Mucosa of rectum (tissue), 2 donors: ENCODE results near the gene GRM3.

ENCODE experiments used
- H3K27ac ChIP-seq, 2 donors: one replicate each; pipeline ENCODE4 v1.7.0; 2013; ENCODE audit warnings: inconsistent platforms in 2 of 2, low read depth in 2 of 2, low read length in 2 of 2
- H3K27me3 ChIP-seq, 2 donors: one replicate each; pipeline ENCODE4 v1.7.0; 2013; ENCODE audit warnings: low read length in 2 of 2; ENCODE audit not compliant: control insufficient read depth in 2 of 2, insufficient read depth in 2 of 2
- H3K36me3 ChIP-seq, 2 donors: one replicate each; pipeline ENCODE4 v1.7.0; 2013; ENCODE audit warnings: low read length in 2 of 2; ENCODE audit not compliant: control insufficient read depth in 2 of 2, insufficient read depth in 2 of 2
- H3K4me1 ChIP-seq, 2 donors: one replicate each; pipeline ENCODE4 v1.7.0; 2013; ENCODE audit warnings: low read length in 2 of 2, mild to moderate bottlenecking in 1 of 2; ENCODE audit not compliant: control insufficient read depth in 2 of 2, insufficient read depth in 2 of 2
- H3K4me3 ChIP-seq, 2 donors: one replicate each; pipeline ENCODE4 v1.7.0; 2013; ENCODE audit warnings: low read length in 2 of 2
- H3K9ac ChIP-seq, 2 donors: one replicate each; pipeline ENCODE4 v1.7.0; 2013; ENCODE audit warnings: low read length in 2 of 2, low read depth in 1 of 2, mild to moderate bottlenecking in 1 of 2
- H3K9me3 ChIP-seq, 2 donors: one replicate each; pipeline ENCODE4 v1.7.0; 2013; ENCODE audit warnings: low read length in 2 of 2; ENCODE audit not compliant: control insufficient read depth in 2 of 2
- donor health status: healthy.
- donor health status: Normal muscosa, but diverticular disease.

GRM3 gene

DNA sequence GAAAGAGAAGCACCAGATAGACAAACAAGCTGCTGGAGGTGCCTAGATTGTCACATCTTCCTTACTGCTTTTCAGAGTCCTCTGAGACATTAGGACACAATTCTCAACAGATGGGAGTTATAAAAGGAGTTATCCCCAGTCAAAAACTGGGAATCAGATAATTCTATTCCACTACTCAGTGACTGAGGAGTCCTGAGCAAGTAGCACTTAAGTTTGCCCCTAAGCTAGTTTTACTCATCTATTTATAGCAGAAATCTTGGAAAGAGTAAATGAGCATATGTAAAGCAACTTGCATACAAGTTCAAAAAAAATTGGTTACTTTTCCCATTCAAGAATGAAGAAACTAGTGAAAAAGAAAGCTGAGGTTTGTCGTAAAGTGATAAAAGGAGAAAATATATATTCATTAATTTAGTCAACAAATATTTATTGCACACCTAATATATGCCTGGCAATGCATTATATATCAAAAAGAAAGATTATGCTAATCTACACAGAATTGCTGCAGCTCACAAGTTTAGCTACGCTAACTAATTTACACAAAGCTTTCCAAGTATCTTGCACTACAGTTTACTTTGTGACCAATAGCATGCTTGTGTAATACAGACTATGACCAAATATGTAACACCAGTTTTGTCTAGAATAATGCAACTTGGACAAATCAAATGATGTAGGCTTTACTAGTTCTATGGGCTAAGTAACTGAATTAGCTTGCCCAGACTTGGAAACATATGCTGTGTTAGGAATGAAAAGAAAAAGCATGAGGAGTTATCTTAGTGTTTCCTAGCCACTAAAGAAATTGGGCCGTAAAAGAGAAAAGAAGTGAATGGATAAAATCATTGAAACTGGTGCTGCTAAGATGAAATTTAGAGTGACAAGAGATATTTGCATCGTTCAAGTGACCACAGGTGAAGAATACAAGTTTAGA is 106.3 kb downstream of the GRM3 start:
- Histone ChIP-seq H3K9ac (no peak overlapping the region), H3K9me3 (no peaks in the 10 kb centered on the region), H3K27me3 (no peaks in the 10 kb centered on the region), H3K36me3 (no peaks in the 10 kb centered on the region), H3K4me3 (no peak overlapping the region), H3K4me1 (no peaks in the 10 kb centered on the region), H3K27ac (no peak overlapping the region)

DNA sequence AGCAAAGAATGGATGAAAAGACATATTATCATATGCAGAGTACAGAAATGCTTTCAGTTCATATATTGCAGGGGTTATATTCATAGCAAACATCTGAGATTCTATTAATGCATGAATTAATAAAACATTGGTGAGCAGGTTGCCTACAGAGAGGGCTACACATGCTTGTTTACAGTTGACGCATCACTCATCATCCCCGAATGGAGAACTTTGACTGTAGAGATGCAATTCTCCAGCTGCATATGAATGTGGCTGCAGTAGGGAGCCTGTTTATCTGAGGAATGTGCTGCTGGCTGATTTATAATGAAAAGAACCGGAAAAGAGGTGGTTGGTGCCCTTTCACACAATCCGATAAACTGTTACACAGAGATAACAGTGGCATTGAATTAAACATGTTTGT is 116.5 kb downstream of the GRM3 start:
- Histone ChIP-seq H3K4me1 (no peaks in the 10 kb centered on the region), H3K27me3 (no peaks in the 10 kb centered on the region), H3K9ac (no peak overlapping the region), H3K27ac (no peak overlapping the region), H3K4me3 (no peak overlapping the region), H3K36me3 (no peaks in the 10 kb centered on the region), H3K9me3 (no peaks in the 10 kb centered on the region)

DNA sequence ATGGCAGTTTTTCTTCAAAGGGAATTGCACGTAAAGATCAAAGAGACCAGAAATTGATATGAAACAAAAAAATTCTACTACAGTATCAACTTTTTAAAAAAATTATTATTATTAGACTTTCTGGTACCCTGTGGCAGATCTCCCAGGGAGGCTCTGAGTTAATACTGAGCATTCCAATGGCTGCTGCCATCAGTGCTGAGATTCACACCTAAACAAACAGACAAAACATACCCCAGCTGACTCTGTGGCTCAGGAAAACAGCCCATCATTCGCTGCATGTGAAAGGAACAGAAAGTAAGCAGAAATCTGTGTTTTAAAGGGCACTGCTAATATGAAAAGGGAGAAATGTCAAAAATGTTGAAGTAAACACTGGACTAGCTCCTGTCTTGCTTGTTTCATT is 118.4 kb downstream of the GRM3 start:
- Histone ChIP-seq H3K4me3 (no peak overlapping the region), H3K27me3 (no peaks in the 10 kb centered on the region), H3K9me3 (no peaks in the 10 kb centered on the region), H3K36me3 (no peaks in the 10 kb centered on the region), H3K9ac (no peak overlapping the region), H3K27ac (no peak overlapping the region), H3K4me1 (no peaks in the 10 kb centered on the region)

DNA sequence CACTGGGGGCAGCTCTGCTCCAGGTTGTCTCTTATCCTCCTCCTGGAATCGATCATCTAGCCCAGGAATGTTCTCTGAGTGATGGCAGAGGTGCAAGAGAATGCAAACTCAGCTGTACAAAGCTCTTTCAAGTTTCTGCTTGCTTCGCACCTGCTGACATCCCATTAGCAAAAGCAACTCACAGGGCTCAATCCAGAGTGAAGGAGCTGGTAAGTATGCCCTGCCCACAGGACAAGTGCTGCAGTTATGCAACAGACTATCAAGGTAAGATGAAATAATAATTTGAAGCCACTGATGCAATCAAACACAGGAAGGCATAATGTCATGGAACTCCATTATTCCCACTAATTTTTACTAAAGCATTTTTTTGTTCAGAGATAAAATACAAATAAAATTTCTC is 122.2 kb downstream of the GRM3 start:
- no peaks in the 10 kb centered on the region for H3K4me1 ChIP-seq
- H3K9me3 ChIP-seq = no peaks in the 10 kb centered on the region
- no peaks in the 10 kb centered on the region for H3K27me3 ChIP-seq
- H3K27ac ChIP-seq = no peak overlapping the region
- no peak overlapping the region for H3K9ac ChIP-seq
- H3K4me3 ChIP-seq = no peak overlapping the region
- H3K36me3 ChIP-seq = no peaks in the 10 kb centered on the region

DNA sequence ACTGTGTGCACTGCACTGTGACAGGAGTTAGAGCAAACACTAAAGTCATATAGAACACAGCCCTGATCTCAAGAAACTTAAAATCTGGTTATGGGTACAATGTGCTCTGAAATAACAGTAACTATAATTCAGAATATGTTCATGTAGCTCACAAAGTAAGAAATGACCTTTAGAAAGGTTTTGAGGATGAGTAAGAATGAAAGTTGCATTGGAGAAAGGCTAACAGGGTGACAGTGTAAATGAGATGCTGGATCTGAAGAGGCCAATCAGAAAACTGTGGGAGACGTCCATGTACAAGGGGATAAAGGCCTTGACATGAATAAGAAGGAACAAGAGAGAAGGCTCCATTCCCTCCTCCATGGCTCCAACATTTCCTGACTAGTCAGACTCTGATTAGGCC is 124.7 kb downstream of the GRM3 start:
- no peak overlapping the region for H3K9ac ChIP-seq
- no peaks in the 10 kb centered on the region for H3K27me3 ChIP-seq
- H3K27ac ChIP-seq = no peak overlapping the region
- H3K9me3 ChIP-seq = no peaks in the 10 kb centered on the region
- no peak overlapping the region for H3K4me3 ChIP-seq
- H3K36me3 ChIP-seq = no peaks in the 10 kb centered on the region
- no peaks in the 10 kb centered on the region for H3K4me1 ChIP-seq

DNA sequence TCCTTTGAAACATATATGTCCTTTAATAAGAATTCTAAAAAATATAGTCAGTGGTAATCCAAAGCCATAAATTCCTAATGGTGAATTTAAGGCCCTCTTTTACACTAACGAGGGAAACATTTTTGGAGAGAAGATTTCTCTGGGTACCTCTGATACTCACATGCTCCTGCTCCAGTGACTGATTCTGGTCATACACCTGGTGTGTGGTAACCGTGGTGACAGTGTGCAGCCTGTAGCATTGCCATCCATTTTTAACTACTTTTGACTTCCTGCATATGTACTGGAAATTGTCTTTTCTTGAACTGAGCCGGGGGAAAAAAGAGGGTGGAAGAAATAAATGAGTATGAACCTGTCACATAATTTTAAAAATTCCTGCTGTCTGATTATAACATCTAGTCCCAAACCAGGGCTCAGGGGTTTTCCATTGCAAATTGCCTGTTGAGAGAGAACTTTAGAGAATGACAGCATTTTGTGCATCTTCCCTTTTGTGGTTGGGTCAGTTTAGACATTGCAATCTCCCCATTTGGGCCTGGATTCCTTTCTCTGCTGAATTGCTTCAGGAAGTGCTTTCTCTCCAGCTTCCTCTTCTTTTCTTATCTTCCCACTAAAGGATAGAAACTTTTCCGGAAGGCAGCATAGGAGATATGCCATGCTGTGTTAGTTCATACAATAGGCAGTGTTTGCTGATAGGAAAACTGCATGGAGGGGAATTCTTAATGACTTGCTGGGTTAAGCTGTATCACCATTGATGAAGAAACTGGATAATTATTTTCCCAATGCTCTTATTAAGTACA is 125.5 kb downstream of the GRM3 start:
- Histone ChIP-seq H3K9ac (no peak overlapping the region), H3K27ac (no peak overlapping the region), H3K4me1 (no peaks in the 10 kb centered on the region), H3K9me3 (no peaks in the 10 kb centered on the region), H3K27me3 (no peaks in the 10 kb centered on the region), H3K4me3 (no peak overlapping the region), H3K36me3 (no peaks in the 10 kb centered on the region)

DNA sequence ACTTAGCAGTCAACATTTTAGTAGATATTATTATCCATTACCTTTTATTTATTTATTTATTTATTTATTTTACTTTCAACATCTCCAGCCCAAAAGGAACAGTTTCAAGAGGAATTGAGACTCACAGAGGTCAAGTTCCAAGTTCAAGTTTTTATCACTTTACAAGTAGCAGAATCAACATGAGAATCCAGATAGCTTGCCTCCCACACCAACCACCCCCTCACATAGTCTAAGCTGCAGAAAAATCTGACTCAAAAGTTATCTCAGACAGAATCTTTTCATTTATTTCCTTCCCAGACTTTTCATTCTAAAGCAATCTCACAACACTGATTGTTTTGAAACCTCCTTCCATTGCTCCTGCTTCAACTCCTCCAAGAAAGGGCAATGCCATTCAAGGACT is 129.6 kb downstream of the GRM3 start:
- no peak overlapping the region for H3K4me3 ChIP-seq
- no peak overlapping the region for H3K9ac ChIP-seq
- H3K27me3 ChIP-seq = no peaks in the 10 kb centered on the region
- no peak overlapping the region for H3K27ac ChIP-seq
- H3K36me3 ChIP-seq = no peaks in the 10 kb centered on the region
- H3K4me1 ChIP-seq = no peaks in the 10 kb centered on the region
- H3K9me3 ChIP-seq = no peaks in the 10 kb centered on the region

DNA sequence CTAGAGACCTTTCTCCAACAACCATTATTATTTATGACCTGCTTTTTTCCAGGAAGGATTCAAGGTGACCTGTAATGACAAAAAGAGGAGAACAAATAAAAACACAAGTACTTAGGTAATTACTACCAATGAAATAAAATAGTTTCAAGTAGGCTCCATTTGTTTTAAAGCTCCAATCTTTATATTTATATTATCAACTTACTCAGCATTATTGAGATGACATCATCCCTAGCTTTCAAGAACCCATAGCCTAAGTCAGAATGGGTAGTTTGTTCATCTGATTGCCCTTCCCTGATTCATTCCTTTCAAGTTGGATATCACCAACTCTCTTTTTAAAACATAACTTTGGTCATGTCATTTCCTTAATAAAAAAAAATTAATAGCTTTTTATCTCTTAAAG is 131.5 kb downstream of the GRM3 start:
- Histone ChIP-seq H3K27me3 (no peaks in the 10 kb centered on the region), H3K9me3 (no peaks in the 10 kb centered on the region), H3K4me1 (no peaks in the 10 kb centered on the region), H3K36me3 (no peaks in the 10 kb centered on the region), H3K4me3 (no peak overlapping the region), H3K9ac (no peak overlapping the region), H3K27ac (no peak overlapping the region)

DNA sequence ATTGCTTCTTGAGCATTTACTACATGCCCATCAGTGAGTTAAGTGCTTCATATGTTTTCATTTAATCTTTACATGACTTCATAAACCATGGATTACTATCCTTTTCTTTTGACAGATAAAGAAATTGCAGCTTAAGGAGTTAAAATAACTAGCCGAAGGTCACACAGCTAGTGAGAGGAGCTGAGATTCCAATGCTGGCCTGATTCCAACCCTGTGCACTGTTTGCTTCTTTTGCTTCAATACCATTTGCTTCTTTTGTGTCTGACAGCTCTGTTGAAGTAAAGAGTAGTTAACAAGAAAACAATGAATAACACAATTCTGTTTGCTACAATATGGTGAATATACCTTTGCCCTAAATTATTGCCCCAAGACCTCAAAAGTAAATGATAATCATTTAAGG is 132.4 kb downstream of the GRM3 start:
- no peak overlapping the region for H3K27ac ChIP-seq
- H3K4me1 ChIP-seq = no peaks in the 10 kb centered on the region
- H3K9me3 ChIP-seq = no peaks in the 10 kb centered on the region
- no peak overlapping the region for H3K9ac ChIP-seq
- no peaks in the 10 kb centered on the region for H3K27me3 ChIP-seq
- H3K4me3 ChIP-seq = no peak overlapping the region
- H3K36me3 ChIP-seq = no peaks in the 10 kb centered on the region

DNA sequence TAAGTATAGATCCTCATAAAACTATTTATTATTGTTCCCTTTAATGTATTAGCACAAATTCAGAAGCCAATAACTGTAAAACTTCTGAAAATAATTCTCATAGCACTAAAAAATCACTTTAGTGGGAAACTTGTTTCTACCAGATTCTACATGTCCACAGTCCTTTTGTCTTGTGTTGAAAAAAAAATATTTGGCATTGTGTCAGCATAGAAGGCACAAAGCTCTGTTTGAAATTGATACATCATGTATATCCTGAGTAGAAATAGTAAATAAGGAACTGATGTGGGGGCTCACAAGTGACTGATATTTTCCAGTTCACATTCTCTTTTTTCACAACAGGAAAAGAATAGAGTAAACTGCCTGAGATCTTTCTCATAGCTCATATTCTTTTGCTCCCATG is 134.6 kb downstream of the GRM3 start:
- Histone ChIP-seq H3K4me1 (no peaks in the 10 kb centered on the region), H3K9ac (no peak overlapping the region), H3K36me3 (no peaks in the 10 kb centered on the region), H3K4me3 (no peak overlapping the region), H3K27me3 (no peaks in the 10 kb centered on the region), H3K9me3 (no peaks in the 10 kb centered on the region), H3K27ac (no peak overlapping the region)
